H1 (cell line): ENCODE results near the gene PHOSPHO2. TPM values are rescaled to one million over a fixed set of nuclear protein-coding genes. Genes with fewer than 3 reads are reported as not detected.

Experiments used
- CTCF ChIA-PET: fragments of 300-600 bp; sonication (Branson Sonifier 250); formaldehyde crosslinking; loops from one replicate; lab custom pipeline; 2021; ENCODE audit not compliant: partially characterized antibody; lab: Charles Lee
- POLR2A ChIA-PET: fragments of 300-600 bp; sonication (Branson Sonifier 250); formaldehyde crosslinking; loops from one replicate; lab custom pipeline; 2021; ENCODE audit warnings: inconsistent platforms; ENCODE audit not compliant: partially characterized antibody; lab: Charles Lee
- DNase-seq, 2 experiments: peaks; one replicate each; pipeline versions ENCODE4 v3.0.0 to v3.0.0-alpha.2; 2010 to 2022; ENCODE audit warnings: low spot score in 2 of 2, low read depth in 1 of 2, mixed read lengths in 1 of 2
- FAIRE-seq: peaks from 2 replicates; lab custom pipeline; 2011; peaks lifted over from hg19 to GRCh38; lab: Jason Lieb, UNC
- H2AFZ ChIP-seq: 2 replicates; pipeline ENCODE4 v1.8.1; 2012; ENCODE audit warnings: low read length, inconsistent platforms
- H2AK5ac ChIP-seq: 2 replicates; pipeline ENCODE4 v1.6.1; 2013; ENCODE audit warnings: low read depth, low read length
- H2BK120ac ChIP-seq: replicated peaks from 2 replicates; pipeline ENCODE3; 2013; ENCODE audit warnings: low read depth, low read length, inconsistent platforms
- H2BK12ac ChIP-seq: 2 replicates; pipeline ENCODE4 v1.6.1; 2013; ENCODE audit warnings: low read depth, low read length
- H2BK15ac ChIP-seq: 2 replicates; pipeline ENCODE4 v1.6.1; 2013; ENCODE audit warnings: low read length
- H2BK20ac ChIP-seq: 2 replicates; pipeline ENCODE4 v1.6.1; 2013; ENCODE audit warnings: low read length
- H2BK5ac ChIP-seq: 2 replicates; pipeline ENCODE4 v1.6.1; 2013; ENCODE audit warnings: low read depth, low read length
- H3K14ac ChIP-seq: 2 replicates; pipeline ENCODE4 v1.6.1; 2013; ENCODE audit warnings: inconsistent platforms; ENCODE audit not compliant: insufficient read length
- H3K18ac ChIP-seq: 2 replicates; pipeline ENCODE4 v1.6.1; 2013; ENCODE audit warnings: low read length; ENCODE audit errors: extremely low read depth
- H3K23ac ChIP-seq: 2 replicates; pipeline ENCODE4 v1.6.1; 2013; ENCODE audit warnings: inconsistent platforms; ENCODE audit not compliant: insufficient read length
- H3K23me2 ChIP-seq: 2 replicates; pipeline ENCODE4 v1.6.1; 2013; ENCODE audit warnings: low read depth, low read length
- H3K27ac ChIP-seq: 2 replicates; pipeline ENCODE4 v1.6.1; 2011; ENCODE audit warnings: low read depth, low read length, inconsistent platforms
- H3K27me3 ChIP-seq, 4 experiments: replicated peaks in 1 of 4; 1 replicate in 1 of 4; 2 replicates in 3 of 4; pipeline versions ENCODE4 v1.6.1 to v1.8.1; 2011 to 2013; ENCODE audit warnings: low read length in 3 of 4, mild to moderate bottlenecking in 3 of 4, inconsistent platforms in 2 of 4, mixed read lengths in 2 of 4, moderate library complexity in 1 of 4; ENCODE audit not compliant: control insufficient read depth in 3 of 4, insufficient read depth in 3 of 4; ENCODE audit errors: extremely low read depth in 1 of 4
- H3K36me3 ChIP-seq, 4 experiments: 2 replicates each; pipeline versions ENCODE4 v1.6.1 to v1.8.1; 2011 to 2013; ENCODE audit warnings: mild to moderate bottlenecking in 4 of 4, low read length in 3 of 4, moderate library complexity in 2 of 4, control low read depth in 1 of 4, inconsistent platforms in 1 of 4; ENCODE audit not compliant: insufficient read depth in 4 of 4, control insufficient read depth in 2 of 4
- H3K4ac ChIP-seq: replicated peaks from 2 replicates; pipeline ENCODE3; 2013; ENCODE audit warnings: low read length, low read depth, mixed read lengths, inconsistent platforms; ENCODE audit not compliant: insufficient read length
- H3K4me1 ChIP-seq, 4 experiments: replicated peaks in 1 of 4; 1 replicate in 1 of 4; 2 replicates in 3 of 4; pipeline versions ENCODE4 v1.6.1 to v1.8.1; 2011 to 2013; ENCODE audit warnings: low read length in 3 of 4, inconsistent platforms in 2 of 4, mixed read lengths in 1 of 4; ENCODE audit not compliant: insufficient read depth in 4 of 4, control insufficient read depth in 3 of 4
- H3K4me2 ChIP-seq, 2 experiments: 2 replicates each; pipeline versions ENCODE4 v1.6.1 to v1.8.1; 2011 to 2013; ENCODE audit warnings: low read depth in 2 of 2, low read length in 2 of 2, control low read depth in 1 of 2, inconsistent platforms in 1 of 2, mild to moderate bottlenecking in 1 of 2; ENCODE audit not compliant: insufficient read depth in 1 of 2
- H3K4me3 ChIP-seq, 4 experiments: fragments of 200-600, 300-600 bp in 1 of 4; sonication (generic), shearing (Covaris generic), sonication (Bioruptor Twin) in 1 of 4; 2 replicates each; pipeline versions ENCODE4 v1.5.1 to v1.8.1; 2011 to 2016; ENCODE audit warnings: low read length in 4 of 4, low read depth in 3 of 4, control low read depth in 2 of 4, inconsistent platforms in 2 of 4, mild to moderate bottlenecking in 2 of 4, mixed read lengths in 1 of 4, moderate library complexity in 1 of 4; ENCODE audit not compliant: insufficient read depth in 2 of 4; ENCODE audit errors: extremely low read depth in 1 of 4
- H3K56ac ChIP-seq: replicated peaks from 2 replicates; pipeline ENCODE3; 2013; ENCODE audit warnings: low read depth, mild to moderate bottlenecking, mixed read lengths, low read length, inconsistent platforms; ENCODE audit not compliant: insufficient read length
- H3K79me1 ChIP-seq: 2 replicates; pipeline ENCODE4 v1.6.1; 2013; ENCODE audit warnings: low read depth, low read length, control low read depth
- H3K79me2 ChIP-seq, 2 experiments: 2 replicates each; pipeline versions ENCODE4 v1.6.1 to v1.8.1; 2012 to 2013; ENCODE audit warnings: low read length in 2 of 2, mild to moderate bottlenecking in 2 of 2, inconsistent platforms in 1 of 2; ENCODE audit not compliant: insufficient read depth in 2 of 2, control insufficient read depth in 1 of 2
- H3K9ac ChIP-seq, 4 experiments: replicated peaks in 1 of 4; 1 replicate in 1 of 4; 2 replicates in 3 of 4; pipeline versions ENCODE4 v1.6.1 to v1.8.1; 2011 to 2013; ENCODE audit warnings: low read depth in 3 of 4, low read length in 3 of 4, control low read depth in 2 of 4, mild to moderate bottlenecking in 2 of 4, moderate library complexity in 2 of 4, inconsistent platforms in 1 of 4; ENCODE audit errors: extremely low read depth in 1 of 4
- H3K9me3 ChIP-seq, 2 experiments: 2 replicates each; pipeline versions ENCODE4 v1.6.1 to v1.8.1; 2012 to 2013; ENCODE audit warnings: mild to moderate bottlenecking in 2 of 2, moderate library complexity in 2 of 2, control low read depth in 1 of 2, inconsistent platforms in 1 of 2, low read depth in 1 of 2, low read length in 1 of 2, mixed read lengths in 1 of 2; ENCODE audit not compliant: insufficient read depth in 2 of 2
- H4K20me1 ChIP-seq, 2 experiments: replicated peaks in 1 of 2; 2 replicates each; pipeline versions ENCODE3 to v1.8.1; 2011 to 2013; ENCODE audit warnings: inconsistent platforms in 2 of 2, low read length in 2 of 2, mild to moderate bottlenecking in 1 of 2; ENCODE audit not compliant: insufficient read depth in 2 of 2, control insufficient read depth in 1 of 2
- H4K5ac ChIP-seq: 2 replicates; pipeline ENCODE4 v1.6.1; 2013; ENCODE audit warnings: low read length, low read depth, mixed read lengths, inconsistent platforms; ENCODE audit not compliant: insufficient read length
- H4K8ac ChIP-seq: 2 replicates; pipeline ENCODE4 v1.8.0; 2013; ENCODE audit warnings: mild to moderate bottlenecking, moderate library complexity, low read length, inconsistent platforms; ENCODE audit not compliant: insufficient read depth; ENCODE audit errors: extremely low read depth
- H4K91ac ChIP-seq: replicated peaks from 2 replicates; pipeline ENCODE3; 2013; ENCODE audit warnings: low read length, mixed read lengths, inconsistent platforms; ENCODE audit not compliant: insufficient read length
- CHD1 ChIP-seq: IDR thresholded peaks from 2 replicates; pipeline ENCODE4 v1.6.1; 2012; ENCODE audit warnings: low read depth, low read length, improper control_type of control experiment
- JUND ChIP-seq: IDR thresholded peaks from 2 replicates; pipeline ENCODE4 v1.6.1; 2011; ENCODE audit warnings: mild to moderate bottlenecking, improper control_type of control experiment, low read length
- WGBS, 2 experiments: shearing (Covaris generic) in 1 of 2; methylation state at CpG; one replicate each; pipeline versions ENCODE4 v1.1.6 to v1.1.7; 2013 to 2015; ENCODE audit warnings: low lambda C conversion rate in 2 of 2, mixed read lengths in 2 of 2, inconsistent platforms in 1 of 2, low coverage in 1 of 2, missing lambda C conversion rate in 1 of 2; ENCODE audit not compliant: insufficient replicate concordance in 2 of 2, insufficient coverage in 1 of 2, insufficient read length in 1 of 2; ENCODE audit errors: extremely low coverage in 1 of 2, missing lambda C conversion rate in 1 of 2; 5-methylcytosine and 5-hydroxymethylcytosine counted together
- polyA plus RNA-seq, 7 experiments: library from polyadenylated mRNA; depleted of rRNA in 3 of 7; stranded (reverse) in 5 of 7; unstranded in 2 of 7; fragments of >200 nt in 5 of 7; fragments of 200-250 nt in 2 of 7; gene quantifications; 1 replicate in 5 of 7; 2 replicates in 1 of 7; 4 replicates in 1 of 7; pipeline versions ENCODE4 v1.2.1 to v1.2.3, GENCODE V29; 2011 to 2013; ENCODE audit warnings: missing spikeins in 2 of 7, mixed read lengths in 2 of 7
- total RNA-seq: library from RNA; stranded (reverse); fragmentation: NEBNext Ultra II Directional; extraction: Animal tissue kit (Norgen Biotek cat#: 25700); gene quantifications from 2 replicates; pipeline ENCODE4 v1.2.1, GENCODE V29; 2021

Gene PHOSPHO2
- total and polyA plus RNA-seq, 2 of the 8 experiments (the other 6 are each of a cell fraction or from before 2014, with no cell fraction given) = 2.4 to 8.5 TPM

- peaks cover 5% of the 10 kb centered on the region; the same call in 1 of the 2 replicates for H3K23me2 ChIP-seq
- POLR2A ChIA-PET = interaction anchor here (0.5 to 1.5 kb wide), 6 partner anchors 17 to 177 kb away, joined by 3 read pairs; no protein-coding TSS in a partner anchor
- no peak overlapping the region for H3K14ac ChIP-seq
- H2AK5ac ChIP-seq = no peak overlapping the region
- FAIRE-seq = no peak
- peaks cover 6 to 55% of the 10 kb centered on the region in 2 experiments for H3K79me2 ChIP-seq
- H2BK120ac ChIP-seq = no peak overlapping the region
- H2BK20ac ChIP-seq = no peak overlapping the region
- no peak overlapping the region for H3K27ac ChIP-seq
- peaks cover 0 to 8% of the 10 kb centered on the region in 2 experiments for H4K20me1 ChIP-seq
- H3K36me3 ChIP-seq = peaks cover 0 to 29% (median 5%) of the 10 kb centered on the region in 4 experiments; a peak in 3 of 8 replicates
- H2BK12ac ChIP-seq = no peak overlapping the region
- H4K8ac ChIP-seq = no peak overlapping the region
- H3K23ac ChIP-seq = no peak overlapping the region
- peak overlapping the region in 1 of 4 experiments; percentile 100; a peak in 3 of 8 replicates for H3K4me3 ChIP-seq
- no peak overlapping the region for H4K5ac ChIP-seq
- peaks cover 0 to 5% (median 0%) of the 10 kb centered on the region in 4 experiments; a peak in 2 of 7 replicates for H3K27me3 ChIP-seq
- H3K56ac ChIP-seq = no peak overlapping the region
- H2BK5ac ChIP-seq = no peak overlapping the region
- H3K4me2 ChIP-seq = peak overlapping the region; percentile 78 to 80; a peak in 3 of 4 replicates
- H3K79me1 ChIP-seq = peaks cover 6% of the 10 kb centered on the region; the same call in 1 of the 2 replicates
- TF ChIP-seq JUND = no peak
- TF ChIP-seq CHD1 = no peak
- no peaks in the 10 kb centered on the region for H3K9me3 ChIP-seq
- H3K4me1 ChIP-seq = peaks cover 0 to 4% (median 3%) of the 10 kb centered on the region in 4 experiments; a peak in 4 of 7 replicates
- CTCF ChIA-PET = interaction anchor here (1.2 to 2.2 kb wide), 3 partner anchors 10 to 30 kb away, joined by 3 to 8 read pairs (median 5); no protein-coding TSS in a partner anchor
- H4K91ac ChIP-seq = no peak overlapping the region
- DNase-seq = no peak
- no peak overlapping the region for H2AFZ ChIP-seq
- H3K4ac ChIP-seq = no peak overlapping the region
- no peak overlapping the region for H3K18ac ChIP-seq
- no peak overlapping the region for H2BK15ac ChIP-seq
- no peak overlapping the region for H3K9ac ChIP-seq
- 85% methylated on average over 4 of the region's 4 CpGs; no CpG with 5 or more reads in 1 of the 2 experiments for WGBS, 2 experiments
Measured at GRCh38 chr2:169735623-169736022, 41.4 kb downstream of the PHOSPHO2 start.
